ENCODE measurements around the gene FICD.

DNA sequence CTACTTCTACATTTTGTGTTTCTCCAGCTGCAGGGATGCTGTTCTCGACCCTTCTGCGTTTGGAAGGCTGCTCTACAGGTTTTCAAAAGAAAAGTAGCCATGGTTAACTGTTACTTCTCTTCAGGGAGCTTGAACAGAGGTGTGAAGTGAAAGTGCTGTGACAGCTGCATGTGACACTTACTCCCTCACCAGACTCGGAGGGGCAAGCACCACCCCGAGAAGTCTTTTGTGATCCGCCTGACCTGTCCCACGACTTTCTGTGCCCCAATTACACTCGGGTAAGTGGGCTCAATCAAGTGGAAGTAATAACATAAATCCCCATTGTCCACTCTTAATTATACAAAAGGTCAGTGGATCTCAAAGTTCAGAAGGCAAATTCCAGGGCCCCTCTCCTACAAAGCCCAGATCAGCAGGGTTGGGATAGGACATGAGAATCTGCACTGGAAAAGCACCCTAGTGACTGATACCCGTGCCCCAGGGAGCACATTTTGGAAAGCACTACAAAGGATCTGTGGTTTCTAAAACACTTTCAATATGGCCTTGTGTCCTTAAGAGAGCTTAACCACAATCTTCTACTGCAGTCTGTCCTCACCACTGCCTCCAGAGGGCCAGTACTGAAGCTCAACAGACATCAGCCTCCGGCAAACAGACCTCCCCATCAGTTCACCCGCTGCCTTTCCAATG lies 11.5 kb downstream of the FICD start:
- TF ChIP-seq, protein P1, sequence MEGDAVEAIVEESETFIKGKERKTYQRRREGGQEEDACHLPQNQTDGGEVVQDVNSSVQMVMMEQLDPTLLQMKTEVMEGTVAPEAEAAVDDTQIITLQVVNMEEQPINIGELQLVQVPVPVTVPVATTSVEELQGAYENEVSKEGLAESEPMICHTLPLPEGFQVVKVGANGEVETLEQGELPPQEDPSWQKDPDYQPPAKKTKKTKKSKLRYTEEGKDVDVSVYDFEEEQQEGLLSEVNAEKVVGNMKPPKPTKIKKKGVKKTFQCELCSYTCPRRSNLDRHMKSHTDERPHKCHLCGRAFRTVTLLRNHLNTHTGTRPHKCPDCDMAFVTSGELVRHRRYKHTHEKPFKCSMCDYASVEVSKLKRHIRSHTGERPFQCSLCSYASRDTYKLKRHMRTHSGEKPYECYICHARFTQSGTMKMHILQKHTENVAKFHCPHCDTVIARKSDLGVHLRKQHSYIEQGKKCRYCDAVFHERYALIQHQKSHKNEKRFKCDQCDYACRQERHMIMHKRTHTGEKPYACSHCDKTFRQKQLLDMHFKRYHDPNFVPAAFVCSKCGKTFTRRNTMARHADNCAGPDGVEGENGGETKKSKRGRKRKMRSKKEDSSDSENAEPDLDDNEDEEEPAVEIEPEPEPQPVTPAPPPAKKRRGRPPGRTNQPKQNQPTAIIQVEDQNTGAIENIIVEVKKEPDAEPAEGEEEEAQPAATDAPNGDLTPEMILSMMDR (IDR thresholded peaks at IDR 0.05), result no peak
- TF ChIP-seq POLR2A (IDR thresholded peaks at IDR 0.05), result no peak
